Activated T-cell treated with anti-CD3 and anti-CD28 coated beads, Interleukin-2, amount 50 U/mL, for 1 hour (primary cell): ENCODE measurements around the gene ODF2.
A peak's percentile ranks its signal among the peaks of the same experiment; 100 is the strongest.
"Not testable (repeated sequence)": the region's sequence is repeated elsewhere in the genome, so short reads cannot be mapped to it uniquely, and the experiment has no call there.

Experiments used
- DNase-seq: peaks from one replicate; pipeline ENCODE4 v3.0.0-alpha.2; 2020

Gene ODF2

GRCh38 chr9:128455849-128456612 lies at the start of gene ODF2:
Gene ODF2 (plus strand): TSS chr9:128456006. CDS start chr9:128456092, 86 bp downstream.
- peak; percentile 98 for DNase-seq

DNA sequence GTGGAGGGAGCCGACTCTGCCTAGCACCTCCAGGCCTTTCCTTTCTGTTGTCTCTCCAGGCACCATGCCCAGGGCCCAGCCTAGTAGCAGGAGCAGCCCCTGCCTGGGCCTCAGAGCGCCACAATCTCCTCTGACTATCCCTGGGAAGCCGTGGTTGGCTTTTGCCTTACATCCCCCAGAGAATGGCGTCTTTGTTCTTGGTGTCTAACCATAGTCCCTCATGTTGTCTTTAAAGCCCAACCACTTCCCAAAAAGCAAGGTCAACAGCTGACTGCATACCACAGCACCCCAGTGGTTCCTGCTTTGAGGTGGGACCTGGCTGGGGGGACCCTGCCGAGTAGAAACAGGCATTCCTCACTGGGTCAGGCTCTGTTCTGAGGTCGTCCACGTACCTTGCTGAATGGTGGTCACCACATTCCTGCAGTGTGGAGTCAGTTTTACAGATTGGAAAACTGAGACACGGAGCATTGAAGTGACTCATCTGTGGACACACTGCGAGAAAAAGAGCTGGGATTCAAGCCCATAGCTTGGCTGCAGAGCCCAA lies 48.9 kb upstream of the ODF2 start:
- no peak for DNase-seq

- no peak for DNase-seq
Observed at GRCh38 chr9:128408963-128409431, 46.8 kb upstream of the ODF2 start.

DNA sequence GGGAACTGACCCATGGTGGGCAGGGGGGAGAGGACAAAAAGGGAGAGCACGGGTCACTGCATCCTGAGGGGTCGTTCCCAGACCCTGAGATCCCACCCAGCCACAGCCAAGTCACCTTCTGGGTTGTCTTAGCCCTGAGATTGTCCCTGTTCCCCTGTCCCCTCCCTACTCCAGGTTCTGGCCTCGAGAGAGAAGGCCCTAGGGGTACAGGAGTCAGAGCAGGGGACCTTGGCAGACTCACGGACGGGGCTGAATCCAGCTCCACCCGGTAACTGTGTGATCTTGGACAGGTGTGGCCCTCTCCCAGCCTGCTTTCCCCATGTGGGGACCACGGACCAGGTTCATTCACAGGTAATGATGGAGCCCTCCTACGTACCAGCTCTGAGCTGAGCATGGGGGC lies 46.4 kb upstream of the ODF2 start:
- no peak for DNase-seq

GRCh38 chr9:128409978-128410377 lies 45.8 kb upstream of the ODF2 start:
- no peak for DNase-seq

GRCh38 chr9:128411364-128412119 lies 44.3 kb upstream of the ODF2 start:
- DNase-seq = no peak

DNA sequence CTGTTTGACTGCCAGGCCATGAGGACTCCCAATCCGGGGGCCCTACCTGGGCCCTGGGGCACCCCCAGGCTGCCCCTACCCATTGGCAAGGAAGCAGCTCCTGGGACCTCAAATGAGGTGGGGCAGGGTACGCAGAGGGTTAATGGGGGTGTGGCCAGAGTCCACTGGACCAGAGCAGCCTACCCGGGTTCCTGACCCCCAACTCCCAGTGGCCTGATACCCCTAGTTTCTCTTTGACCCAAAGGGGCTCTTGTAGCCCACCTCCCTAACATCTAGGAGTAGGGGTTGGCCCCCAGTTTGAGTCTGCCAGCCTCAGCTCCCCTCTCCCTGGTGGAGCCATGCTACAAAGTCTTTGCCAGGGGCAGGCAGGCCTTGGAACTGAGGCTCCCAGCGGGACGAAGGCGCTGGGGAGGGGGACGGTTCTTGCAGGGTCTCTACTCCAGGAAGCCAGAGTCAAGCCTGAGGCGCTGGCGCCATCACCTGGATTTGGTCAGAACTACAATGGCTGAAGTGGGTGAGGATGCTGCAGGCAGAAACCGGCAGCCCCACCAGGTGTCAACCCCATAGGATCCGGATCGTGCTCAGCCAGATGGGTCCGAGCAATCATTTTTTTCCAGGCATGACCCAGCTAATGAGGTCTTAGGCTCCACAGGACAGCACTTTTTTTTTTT lies 43.6 kb upstream of the ODF2 start:
- peak; percentile 64 for DNase-seq

- DNase-seq = not testable (repeated sequence)
Observed at GRCh38 chr9:128413728-128414127, 42.1 kb upstream of the ODF2 start.

- DNase-seq = no peak
Observed at GRCh38 chr9:128414461-128414860, 41.3 kb upstream of the ODF2 start.

DNA sequence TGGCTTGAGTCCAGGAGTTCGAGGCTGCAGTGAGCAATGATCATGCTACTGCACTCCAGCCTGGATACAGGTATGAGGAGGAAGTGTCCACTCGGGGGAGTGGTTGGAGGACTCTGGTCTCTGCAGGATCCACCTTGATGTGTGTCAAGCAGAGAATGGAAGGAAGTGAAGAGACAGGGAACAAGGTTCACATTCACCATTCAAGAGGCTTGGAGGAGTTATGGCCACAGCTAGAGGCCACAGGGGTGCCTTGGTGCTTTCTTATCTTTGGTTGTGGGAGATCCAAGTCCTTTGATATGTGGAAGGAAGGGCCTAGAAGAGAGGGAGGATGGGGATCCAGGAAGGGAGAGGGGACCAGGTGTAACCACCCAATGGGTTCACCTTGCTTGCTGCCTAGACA lies 40.5 kb upstream of the ODF2 start:
- DNase-seq = no peak

DNA sequence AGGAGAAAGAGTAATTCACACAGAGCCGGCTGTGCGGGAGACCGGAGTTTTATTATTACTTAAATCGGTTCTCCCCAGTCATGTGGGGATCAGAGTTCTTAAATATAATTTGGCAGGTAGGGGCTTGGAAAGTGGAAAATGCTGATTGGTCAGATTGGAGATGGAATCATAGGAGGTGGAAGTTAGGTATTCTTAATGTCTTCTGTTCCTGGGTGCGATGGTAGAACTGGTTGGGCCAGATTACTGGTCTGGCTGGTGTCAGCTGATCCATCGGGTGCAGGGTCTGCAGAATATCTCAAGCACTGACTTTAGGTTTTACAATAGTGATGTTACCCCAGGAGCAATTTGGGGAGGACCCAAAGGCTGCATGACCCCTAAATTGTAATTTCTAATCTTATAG lies 39.8 kb upstream of the ODF2 start:
- DNase-seq = no peak

GRCh38 chr9:128416432-128417019 lies 39.3 kb upstream of the ODF2 start:
- DNase-seq = no peak

DNA sequence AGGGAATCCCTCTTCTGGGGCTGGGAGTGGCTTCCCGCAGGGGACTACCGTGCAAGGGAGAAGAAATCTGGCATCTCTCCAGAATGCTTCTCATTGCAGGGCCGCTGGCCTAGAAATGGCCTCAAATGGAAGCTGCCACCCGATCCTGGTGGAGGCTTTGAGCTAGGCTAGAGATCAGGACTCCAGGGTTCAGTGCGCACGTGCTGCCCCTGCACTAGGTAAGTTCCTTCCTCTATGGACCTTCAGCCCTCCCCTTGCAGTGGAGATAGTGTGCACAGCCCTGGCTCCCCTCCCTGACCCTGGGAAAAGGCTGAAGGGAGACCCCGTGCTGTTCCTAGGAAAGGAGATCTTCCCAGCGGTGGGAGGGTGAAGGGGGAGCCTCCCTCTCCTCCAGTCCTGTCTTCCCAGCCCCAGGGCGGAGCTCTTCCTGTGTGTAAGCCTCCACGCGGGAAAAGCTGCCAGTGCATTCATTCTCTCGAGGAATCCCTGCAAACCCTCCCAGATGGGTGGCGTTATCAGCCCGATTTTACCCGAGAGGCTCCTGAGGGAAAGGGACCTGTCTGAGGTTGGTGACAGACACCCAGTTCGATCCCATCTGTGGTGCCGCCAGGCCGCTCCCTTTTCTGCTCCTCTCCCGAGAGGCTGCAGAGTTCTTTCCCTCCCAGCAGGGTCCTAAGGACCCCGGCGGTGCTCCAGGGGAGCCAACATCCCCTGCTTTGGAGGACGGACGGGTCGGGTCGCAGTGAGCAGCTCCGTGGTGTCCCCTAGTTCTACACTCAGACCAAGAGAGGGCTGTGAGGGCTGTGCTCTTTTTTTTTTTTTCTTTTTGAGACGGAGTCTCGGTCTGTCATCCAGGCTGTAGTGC lies 36.5 kb upstream of the ODF2 start:
- no peak for DNase-seq

- peak; percentile 75 for DNase-seq
Observed at GRCh38 chr9:128420060-128420650, 35.7 kb upstream of the ODF2 start.

DNA sequence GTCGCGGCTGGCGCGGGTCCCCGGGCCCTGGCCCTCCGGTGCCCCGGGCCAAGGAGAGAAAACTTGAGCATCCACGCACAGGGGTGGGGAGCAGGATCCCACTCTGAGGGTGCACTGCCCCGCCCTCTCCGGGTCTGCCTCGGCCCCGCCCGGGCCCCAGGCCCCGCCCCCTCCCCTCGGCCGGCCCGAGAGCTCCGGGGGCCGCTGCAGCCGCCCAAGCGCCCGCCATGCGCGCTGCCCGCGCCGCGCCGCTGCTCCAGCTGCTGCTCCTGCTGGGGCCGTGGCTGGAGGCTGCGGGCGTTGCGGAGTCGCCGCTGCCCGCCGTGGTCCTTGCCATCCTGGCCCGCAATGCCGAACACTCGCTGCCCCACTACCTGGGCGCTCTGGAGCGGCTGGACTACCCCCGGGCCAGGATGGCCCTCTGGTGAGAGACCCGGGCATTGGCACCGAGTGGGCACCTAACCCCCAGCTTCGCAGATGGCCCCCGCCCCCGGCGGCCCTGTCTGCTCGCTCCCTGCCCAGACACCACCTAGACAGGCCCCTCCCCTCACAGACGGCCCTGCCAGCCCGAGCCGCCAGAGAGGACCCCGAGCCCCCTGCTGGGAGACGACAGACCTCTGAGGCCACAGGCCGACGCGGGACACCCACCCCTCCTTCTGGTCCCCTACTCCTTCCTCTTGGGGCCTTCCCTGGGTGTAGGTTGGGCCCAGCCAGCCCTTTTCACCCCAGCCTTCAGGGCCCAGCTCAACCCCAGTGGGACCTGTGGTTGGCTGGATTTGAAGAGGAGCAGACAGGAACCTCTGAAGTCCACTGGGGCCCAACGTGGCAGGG lies 34.9 kb upstream of the ODF2 start, which contains the start of gene CERCAM:
Gene CERCAM, plus strand, starts transcription at position 207 of the 831 bp plus-strand sequence. Its CDS starts 21 bp downstream, at position 228.
- peak; percentile 66 for DNase-seq

DNA sequence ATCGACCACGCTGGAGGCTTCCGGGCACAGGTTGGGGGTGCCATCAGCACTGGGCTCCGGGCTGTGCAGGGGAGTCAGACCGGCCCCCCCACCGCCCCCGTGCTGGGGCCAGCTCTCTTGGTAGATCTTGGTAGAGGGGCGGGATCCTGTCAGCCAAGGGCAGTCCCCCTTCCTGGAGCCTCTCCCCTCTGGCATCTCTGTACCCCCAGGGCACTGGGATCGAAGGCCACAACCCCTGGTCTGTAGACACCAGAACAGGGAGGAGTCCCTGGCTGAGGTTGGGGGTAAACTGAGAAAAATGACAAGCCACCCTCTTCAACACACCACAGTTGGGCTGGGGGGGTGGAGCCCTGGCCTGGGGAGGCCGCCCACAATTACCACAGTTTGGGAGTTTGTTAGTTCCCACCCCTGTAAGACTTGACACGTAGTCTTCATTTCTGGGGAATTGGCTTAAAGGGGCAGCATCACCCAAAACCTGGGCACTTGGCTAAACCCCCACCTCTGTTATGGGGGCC lies 34.3 kb upstream of the ODF2 start:
- no peak for DNase-seq

GRCh38 chr9:128422022-128422782 lies 33.6 kb upstream of the ODF2 start:
- DNase-seq = not testable (repeated sequence)

DNA sequence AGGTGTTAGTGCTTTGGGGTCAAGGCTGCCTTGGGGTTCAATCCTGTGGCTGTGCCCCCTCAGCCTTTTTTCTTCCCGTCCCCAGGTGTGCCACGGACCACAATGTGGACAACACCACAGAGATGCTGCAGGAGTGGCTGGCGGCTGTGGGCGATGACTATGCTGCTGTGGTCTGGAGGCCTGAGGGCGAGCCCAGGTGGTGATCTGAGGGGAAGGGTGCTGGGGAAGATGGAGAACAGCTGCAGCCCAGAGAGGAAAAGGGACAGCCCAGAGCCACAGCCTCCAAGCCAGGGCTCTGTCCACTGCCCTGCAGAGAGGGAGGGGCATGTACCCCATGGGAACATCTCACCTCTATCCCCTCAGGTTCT lies 33.0 kb upstream of the ODF2 start:
- no peak for DNase-seq

DNA sequence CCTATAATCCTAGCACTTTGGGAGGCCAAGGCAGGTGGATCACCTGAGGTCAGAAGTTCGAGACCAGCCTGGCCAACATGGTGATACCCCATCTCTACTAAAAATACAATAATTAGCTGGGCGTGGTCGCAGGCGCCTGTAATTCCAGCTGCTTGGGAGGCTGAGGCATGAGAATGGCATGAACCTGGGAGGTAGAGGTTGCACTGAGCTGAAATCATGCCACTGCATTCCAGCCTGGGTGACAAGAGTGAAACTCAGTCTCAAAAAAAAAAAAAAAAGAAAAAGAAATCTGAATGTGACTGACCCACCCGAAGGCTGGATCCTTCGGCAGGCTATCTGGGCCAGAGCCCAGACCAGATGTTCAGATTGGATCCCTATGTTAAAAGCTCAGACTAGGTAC lies 32.5 kb upstream of the ODF2 start:
- not testable (repeated sequence) for DNase-seq
